NT2/D1 (cell line): ENCODE data around the gene CDC42SE1.
A peak's percentile ranks its signal among the peaks of the same experiment; 100 is the strongest.

Source experiments
- YY1 ChIP-seq: IDR thresholded peaks from 2 replicates; pipeline ENCODE4 v1.6.1; 2011; ENCODE audit not compliant: insufficient read length, insufficient read depth
- ZNF274 ChIP-seq: IDR thresholded peaks from 2 replicates; pipeline ENCODE4 v1.6.1; 2011; ENCODE audit warnings: mild to moderate bottlenecking, low read depth, low read length

- peak; percentile 30 for TF ChIP-seq YY1
- TF ChIP-seq ZNF274: no peak
Observed at GRCh38 chr1:151008244-151009205, 50.9 kb downstream of the CDC42SE1 start, which contains the start of gene PRUNE1.
